GM12878 (cell line): ENCODE data around the gene GSS. TPM values are rescaled to one million over a fixed set of nuclear protein-coding genes. Genes with fewer than 3 reads are reported as not detected.
A peak's percentile ranks its signal among the peaks of the same experiment; 100 is the strongest.

Experiments used
- microRNA counts: library from miRNA; unstranded; fragments of <30 nt; microRNA quantifications from one replicate; lab custom pipeline; 2016
- microRNA-seq: library from miRNA; unstranded; fragments of <30 nt; microRNA quantifications from one replicate; pipeline ENCODE4, GENCODE V29; 2018
- polyA plus RNA-seq, 11 experiments: library from polyadenylated mRNA; depleted of rRNA in 4 of 11; unstranded in 6 of 11; stranded (reverse) in 5 of 11; fragments of >200 nt; fragmentation: Nextera tagmentation in 4 of 11; fragmentation: Illumina TruSeq in 1 of 11; extraction: Ambion mirVana in 4 of 11; extraction: Trizol in 1 of 11; gene quantifications; 1 replicate in 1 of 11; 2 replicates in 10 of 11; pipeline versions ENCODE4 v1.2.1 to v1.2.3, GENCODE V29; 2011 to 2016; ENCODE audit warnings: inconsistent platforms in 2 of 11, missing spikeins in 2 of 11, low read depth in 1 of 11
- small RNA-seq: library from RNA; depleted of rRNA; stranded (forward); fragments of <200 nt; gene quantifications from one replicate; pipeline ENCODE3, GENCODE V24; 2014
- total RNA-seq, 4 experiments: library from RNA; depleted of rRNA in 3 of 4; stranded (reverse); fragments of >200 nt in 3 of 4; fragmentation: Illumina TruSeq in 1 of 4; extraction: Trizol in 1 of 4; gene quantifications; 2 replicates each; pipeline versions ENCODE4 v1.2.1 to v1.2.3, GENCODE V29; 2013 to 2021

The GSS gene
- total and polyA plus RNA-seq, 10 of the 15 experiments (the other 5 are each of a cell fraction or from before 2014, with no cell fraction given), result 12.7 to 120 (median 67.4) TPM

MicroRNAs encoded within 50 kb of the gene (microRNA counts, 767-probe panel; counts per million panel counts)
- 1,512 counts per million, percentile 58 among the panel's probes with 10 or more counts for microRNA hsa-miR-499a-3p (lab: Ali Mortazavi, UCI)
- microRNA hsa-miR-499a-5p (lab: Ali Mortazavi, UCI), result 1,125 counts per million, percentile 35 among the panel's probes with 10 or more counts
- microRNA hsa-miR-499b-3p (lab: Ali Mortazavi, UCI), result 55.3 counts per million
- 55.3 counts per million for microRNA hsa-miR-499b-5p (lab: Ali Mortazavi, UCI)

Small RNAs within 50 kb of the gene (microRNA-seq; reads per million reads assigned to microRNA genes)
- gene MIR499A (not detected), gene MIR499B (not detected)

Small RNAs within 50 kb of the gene (small RNA-seq; reads per million reads assigned to genes)
- 0.43 reads per million, percentile 5 among the genes with 10 or more reads in this experiment for gene MIR499A

Other genes starting within 250 kb of the GSS start
- 6.1 TPM in 2 replicates for gene NCOA6, start 130.2 kb downstream of the GSS start, total RNA-seq (2014; rRNA removed)
- 5.9 and 6.6 TPM in 2 replicates for gene NCOA6, start 130.2 kb downstream of the GSS start, total RNA-seq (2014; rRNA removed; fragmentation: Illumina TruSeq; extraction: Trizol)
- gene NCOA6, start 130.2 kb downstream of the GSS start, total RNA-seq (2021), result 18.6 and 18.7 TPM in 2 replicates
- gene NCOA6, start 130.2 kb downstream of the GSS start, polyA plus RNA-seq (2011; rRNA removed), result 9.0 and 11.4 TPM in 2 replicates
- 20.6 and 24.8 TPM in 2 replicates for gene NCOA6, start 130.2 kb downstream of the GSS start, polyA plus RNA-seq (2014; fragmentation: Illumina TruSeq; extraction: Trizol)
- 10 to 100 TPM in 1 of 2 experiments, 1 to 10 TPM in 1; 8.1 to 14.3 TPM for gene NCOA6, start 130.2 kb downstream of the GSS start, polyA plus RNA-seq (2014; fragmentation: Nextera tagmentation; extraction: Ambion mirVana)
- gene NCOA6, start 130.2 kb downstream of the GSS start, polyA plus RNA-seq (2014; rRNA removed), result 11.6 and 14.3 TPM in 2 replicates
- gene NCOA6, start 130.2 kb downstream of the GSS start, polyA plus RNA-seq (2016; fragmentation: Nextera tagmentation; extraction: Ambion mirVana), result 10 to 100 TPM; 13.6 to 14.1 TPM
- gene GGT7, start 83.0 kb downstream of the GSS start, total RNA-seq (2014; rRNA removed), result 4.5 and 6.7 TPM in 2 replicates
- gene GGT7, start 83.0 kb downstream of the GSS start, total RNA-seq (2014; rRNA removed; fragmentation: Illumina TruSeq; extraction: Trizol), result 2.2 and 2.5 TPM in 2 replicates
- gene GGT7, start 83.0 kb downstream of the GSS start, total RNA-seq (2021), result 12.0 and 14.1 TPM in 2 replicates
- 0.10 and 0.53 TPM in 2 replicates for gene GGT7, start 83.0 kb downstream of the GSS start, polyA plus RNA-seq (2011; rRNA removed)
- gene GGT7, start 83.0 kb downstream of the GSS start, polyA plus RNA-seq (2014; fragmentation: Illumina TruSeq; extraction: Trizol), result 1.9 and 5.6 TPM in 2 replicates
- under 1 TPM; 0.02 to 0.18 TPM for gene GGT7, start 83.0 kb downstream of the GSS start, polyA plus RNA-seq (2014; fragmentation: Nextera tagmentation; extraction: Ambion mirVana)
- 14.7 and 16.7 TPM in 2 replicates for gene GGT7, start 83.0 kb downstream of the GSS start, polyA plus RNA-seq (2014; rRNA removed)
- gene GGT7, start 83.0 kb downstream of the GSS start, polyA plus RNA-seq (2016; fragmentation: Nextera tagmentation; extraction: Ambion mirVana), result 1 to 10 TPM; 5.0 to 7.5 TPM
- gene ACSS2, start 79.2 kb downstream of the GSS start, total RNA-seq (2014; rRNA removed), result 31.4 and 34.2 TPM in 2 replicates
- gene ACSS2, start 79.2 kb downstream of the GSS start, total RNA-seq (2014; rRNA removed; fragmentation: Illumina TruSeq; extraction: Trizol), result 25.4 and 26.0 TPM in 2 replicates
- 28.1 and 36.5 TPM in 2 replicates for gene ACSS2, start 79.2 kb downstream of the GSS start, total RNA-seq (2021)
- 2.8 and 3.1 TPM in 2 replicates for gene ACSS2, start 79.2 kb downstream of the GSS start, polyA plus RNA-seq (2011; rRNA removed)
- 28.6 and 34.0 TPM in 2 replicates for gene ACSS2, start 79.2 kb downstream of the GSS start, polyA plus RNA-seq (2014; fragmentation: Illumina TruSeq; extraction: Trizol)
- gene ACSS2, start 79.2 kb downstream of the GSS start, polyA plus RNA-seq (2014; fragmentation: Nextera tagmentation; extraction: Ambion mirVana), result 10 to 100 TPM; 11.1 to 15.9 TPM
- gene ACSS2, start 79.2 kb downstream of the GSS start, polyA plus RNA-seq (2014; rRNA removed), result 32.4 and 37.2 TPM in 2 replicates
- 10 to 100 TPM; 19.2 to 22.9 TPM for gene ACSS2, start 79.2 kb downstream of the GSS start, polyA plus RNA-seq (2016; fragmentation: Nextera tagmentation; extraction: Ambion mirVana)
- under 0.01 TPM in 1 of 2 replicates, not detected in the other for gene MYH7B, start 62 bp upstream of the GSS start, total RNA-seq (2014; rRNA removed)
- gene MYH7B, start 62 bp upstream of the GSS start, total RNA-seq (2014; rRNA removed; fragmentation: Illumina TruSeq; extraction: Trizol), result 0.04 TPM in 1 of 2 replicates, not detected in the other
- gene MYH7B, start 62 bp upstream of the GSS start, total RNA-seq (2021), result 0.13 TPM in 1 of 2 replicates, not detected in the other
- gene MYH7B, start 62 bp upstream of the GSS start, polyA plus RNA-seq (2011; rRNA removed), result 0.09 and 0.22 TPM in 2 replicates
- 0.01 TPM in 1 of 2 replicates, not detected in the other for gene MYH7B, start 62 bp upstream of the GSS start, polyA plus RNA-seq (2014; fragmentation: Illumina TruSeq; extraction: Trizol)
- gene MYH7B, start 62 bp upstream of the GSS start, polyA plus RNA-seq (2014; fragmentation: Nextera tagmentation; extraction: Ambion mirVana), result not detected
- gene MYH7B, start 62 bp upstream of the GSS start, polyA plus RNA-seq (2014; rRNA removed), result 0.20 and 0.37 TPM in 2 replicates
- gene MYH7B, start 62 bp upstream of the GSS start, polyA plus RNA-seq (2016; fragmentation: Nextera tagmentation; extraction: Ambion mirVana), result under 1 TPM; 0.25 to 0.40 TPM
- 25.2 and 28.2 TPM in 2 replicates for gene TRPC4AP, start 137.0 kb upstream of the GSS start, total RNA-seq (2014; rRNA removed)
- 22.7 and 23.6 TPM in 2 replicates for gene TRPC4AP, start 137.0 kb upstream of the GSS start, total RNA-seq (2014; rRNA removed; fragmentation: Illumina TruSeq; extraction: Trizol)
- gene TRPC4AP, start 137.0 kb upstream of the GSS start, total RNA-seq (2021), result 44.8 and 45.5 TPM in 2 replicates
- gene TRPC4AP, start 137.0 kb upstream of the GSS start, polyA plus RNA-seq (2011; rRNA removed), result 39.8 and 52.2 TPM in 2 replicates
- gene TRPC4AP, start 137.0 kb upstream of the GSS start, polyA plus RNA-seq (2014; fragmentation: Illumina TruSeq; extraction: Trizol), result 30.7 and 36.8 TPM in 2 replicates
- gene TRPC4AP, start 137.0 kb upstream of the GSS start, polyA plus RNA-seq (2014; fragmentation: Nextera tagmentation; extraction: Ambion mirVana), result 1 to 10 TPM; 1.1 to 2.2 TPM
- 51.9 and 53.3 TPM in 2 replicates for gene TRPC4AP, start 137.0 kb upstream of the GSS start, polyA plus RNA-seq (2014; rRNA removed)
- gene TRPC4AP, start 137.0 kb upstream of the GSS start, polyA plus RNA-seq (2016; fragmentation: Nextera tagmentation; extraction: Ambion mirVana), result 10 to 100 TPM; 60.7 to 61.7 TPM
- 24.8 and 27.1 TPM in 2 replicates for gene EDEM2, start 191.5 kb upstream of the GSS start, total RNA-seq (2014; rRNA removed)
- gene EDEM2, start 191.5 kb upstream of the GSS start, total RNA-seq (2014; rRNA removed; fragmentation: Illumina TruSeq; extraction: Trizol), result 14.5 and 14.7 TPM in 2 replicates
- gene EDEM2, start 191.5 kb upstream of the GSS start, total RNA-seq (2021), result 16.6 and 18.0 TPM in 2 replicates
- 7.6 and 13.4 TPM in 2 replicates for gene EDEM2, start 191.5 kb upstream of the GSS start, polyA plus RNA-seq (2011; rRNA removed)
- gene EDEM2, start 191.5 kb upstream of the GSS start, polyA plus RNA-seq (2014; fragmentation: Illumina TruSeq; extraction: Trizol), result 13.3 and 15.1 TPM in 2 replicates
- 10 to 100 TPM in 1 of 2 experiments, 1 to 10 TPM in 1; 9.9 to 11.4 TPM for gene EDEM2, start 191.5 kb upstream of the GSS start, polyA plus RNA-seq (2014; fragmentation: Nextera tagmentation; extraction: Ambion mirVana)
- gene EDEM2, start 191.5 kb upstream of the GSS start, polyA plus RNA-seq (2014; rRNA removed), result 11.5 and 12.4 TPM in 2 replicates
- gene EDEM2, start 191.5 kb upstream of the GSS start, polyA plus RNA-seq (2016; fragmentation: Nextera tagmentation; extraction: Ambion mirVana), result 10 to 100 TPM; 24.3 TPM
- gene PROCR, start 216.3 kb upstream of the GSS start, total RNA-seq (2014; rRNA removed), result 0.27 and 0.73 TPM in 2 replicates
- gene PROCR, start 216.3 kb upstream of the GSS start, total RNA-seq (2014; rRNA removed; fragmentation: Illumina TruSeq; extraction: Trizol), result 0.22 and 0.32 TPM in 2 replicates
- gene PROCR, start 216.3 kb upstream of the GSS start, total RNA-seq (2021), result 0.38 TPM in 1 of 2 replicates, not detected in the other
- 0.61 and 0.67 TPM in 2 replicates for gene PROCR, start 216.3 kb upstream of the GSS start, polyA plus RNA-seq (2011; rRNA removed)
- 0.12 and 0.14 TPM in 2 replicates for gene PROCR, start 216.3 kb upstream of the GSS start, polyA plus RNA-seq (2014; fragmentation: Illumina TruSeq; extraction: Trizol)
- under 1 TPM; 0.27 to 0.31 TPM for gene PROCR, start 216.3 kb upstream of the GSS start, polyA plus RNA-seq (2014; fragmentation: Nextera tagmentation; extraction: Ambion mirVana)
- 0.41 and 0.78 TPM in 2 replicates for gene PROCR, start 216.3 kb upstream of the GSS start, polyA plus RNA-seq (2014; rRNA removed)
- not detected for gene PROCR, start 216.3 kb upstream of the GSS start, polyA plus RNA-seq (2016; fragmentation: Nextera tagmentation; extraction: Ambion mirVana)